SKM-1 treated with dmso at 0.1 percent for 144 hours (cell line): ENCODE measurements around the gene SH2D1A.
"Not testable (repeated sequence)": the region's sequence is repeated elsewhere in the genome, so short reads cannot be mapped to it uniquely, and the experiment has no call there.

Experiments
- DNase-seq: peaks from one replicate; lab custom pipeline; 2025; ENCODE audit not compliant: unreplicated experiment; lab: John Stamatoyannopoulos, UW

SH2D1A gene

DNA sequence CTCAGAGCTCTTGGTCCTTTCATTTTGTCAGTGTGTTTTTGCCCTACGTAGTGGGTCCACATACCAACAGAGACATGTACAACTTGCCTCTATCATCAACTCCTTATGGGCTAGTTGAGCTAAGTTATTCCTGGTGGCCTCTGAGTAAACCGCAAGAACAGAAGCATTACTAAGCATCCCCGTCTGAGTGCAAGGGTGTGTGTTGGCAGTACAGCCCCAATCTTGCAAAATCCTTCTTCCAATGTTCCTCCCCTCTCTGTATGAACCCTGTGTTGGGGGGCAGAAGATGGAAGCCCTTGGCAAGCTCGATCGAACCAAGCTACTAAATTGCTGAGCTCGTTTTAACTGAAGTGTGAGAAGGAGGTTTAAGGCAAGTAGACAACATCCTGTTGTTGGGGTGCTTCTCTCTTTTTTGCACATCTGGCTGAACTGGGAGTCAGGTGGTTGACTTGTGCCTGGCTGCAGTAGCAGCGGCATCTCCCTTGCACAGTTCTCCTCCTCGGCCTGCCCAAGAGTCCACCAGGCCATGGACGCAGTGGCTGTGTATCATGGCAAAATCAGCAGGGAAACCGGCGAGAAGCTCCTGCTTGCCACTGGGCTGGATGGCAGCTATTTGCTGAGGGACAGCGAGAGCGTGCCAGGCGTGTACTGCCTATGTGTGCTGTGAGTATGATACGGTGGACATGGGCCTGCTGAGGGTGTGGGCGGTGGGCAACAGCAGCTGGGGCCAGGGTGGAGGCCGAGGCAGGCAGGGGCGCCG lies at the start of gene SH2D1A:
SH2D1A (plus strand) TSS at position 447 of the 760 bp plus-strand sequence; CDS start at position 527, 80 bp downstream.
- DNase-seq, result no peak

DNA sequence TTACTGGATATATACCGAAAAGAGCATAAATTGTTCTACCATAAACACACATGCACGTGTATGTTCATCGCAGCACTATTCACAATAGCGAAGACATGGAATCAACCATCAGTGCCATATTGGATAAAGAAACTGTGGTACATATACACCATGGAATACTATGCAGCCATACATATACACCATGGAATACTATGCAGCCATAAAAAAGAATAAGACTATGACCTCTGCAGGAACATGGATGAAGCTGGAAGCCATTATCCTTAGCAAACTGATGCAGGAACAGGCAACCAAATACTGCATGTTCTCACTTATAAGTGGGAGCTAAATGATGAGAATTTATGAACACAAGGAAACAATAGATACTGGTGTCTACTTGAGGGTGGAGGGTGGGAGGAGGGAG lies 47.0 kb upstream of the SH2D1A start:
- not testable (repeated sequence) for DNase-seq

DNA sequence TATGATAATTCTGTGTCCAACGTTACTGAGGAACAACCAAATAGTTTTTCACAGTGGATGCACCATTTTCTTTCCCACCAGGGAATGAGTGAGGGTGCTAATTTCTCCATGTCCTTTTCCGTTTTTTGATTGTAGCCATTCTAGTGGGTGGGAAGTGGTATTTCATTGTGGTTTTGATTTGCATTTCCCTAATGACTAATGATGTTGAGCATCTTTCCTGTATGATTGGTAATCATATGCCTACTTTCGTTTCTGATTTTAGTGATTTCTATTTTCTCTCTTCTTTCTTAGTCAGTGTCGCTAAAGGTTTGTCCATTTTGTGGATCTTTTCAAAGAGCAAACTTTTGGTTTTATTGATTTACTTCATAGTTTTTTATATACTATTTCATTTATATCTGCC lies 46.0 kb upstream of the SH2D1A start:
- no peak for DNase-seq

DNA sequence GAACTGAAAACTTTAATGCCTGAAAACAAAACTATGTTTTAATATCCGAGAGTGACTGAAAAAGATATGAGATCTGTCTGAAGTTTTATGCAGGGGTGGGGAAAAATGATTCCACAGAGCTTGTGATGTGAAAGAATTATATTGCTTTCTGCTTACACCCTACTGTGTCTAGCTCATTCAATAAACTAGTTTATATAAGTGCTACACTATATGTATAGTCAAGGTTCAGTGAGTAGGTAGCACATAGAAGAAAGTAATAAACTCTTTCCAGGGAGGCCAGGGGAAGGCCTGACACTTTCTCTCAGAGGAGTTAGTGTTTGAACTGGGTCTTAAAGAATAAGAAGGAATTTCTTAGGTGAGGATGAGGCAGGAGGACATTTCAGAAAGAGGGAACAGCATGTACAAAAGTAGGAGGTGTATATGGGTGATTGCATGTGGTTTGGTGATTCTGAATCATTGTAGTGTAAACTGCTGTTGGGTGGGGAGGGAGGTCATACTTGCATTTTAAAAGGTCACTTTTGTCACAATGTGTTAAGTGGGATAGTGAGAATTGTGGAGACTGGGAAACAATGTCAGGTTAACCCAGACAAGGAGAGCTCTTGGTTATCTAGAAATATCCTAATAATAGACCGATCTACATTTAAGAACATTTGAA lies 39.0 kb upstream of the SH2D1A start:
- no peak for DNase-seq

DNA sequence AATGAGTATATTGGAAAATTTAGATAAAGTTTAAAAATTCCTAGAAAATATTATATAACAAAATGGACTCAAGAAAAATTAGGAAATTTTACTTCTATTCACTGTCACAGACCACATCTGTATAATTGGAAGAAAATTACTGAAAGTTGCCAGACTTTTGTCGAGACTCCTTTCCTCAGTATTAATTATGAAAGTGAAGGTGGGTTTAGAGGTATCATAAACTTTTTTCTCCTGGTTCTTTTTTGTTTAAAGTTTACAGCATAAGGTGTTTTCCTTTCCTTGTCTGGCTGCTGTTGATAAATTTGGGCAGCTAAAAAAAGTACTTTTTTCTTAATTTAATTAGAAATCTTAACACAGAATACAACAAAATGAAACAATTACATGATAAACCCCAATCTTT lies 20.6 kb upstream of the SH2D1A start:
- no peak for DNase-seq

DNA sequence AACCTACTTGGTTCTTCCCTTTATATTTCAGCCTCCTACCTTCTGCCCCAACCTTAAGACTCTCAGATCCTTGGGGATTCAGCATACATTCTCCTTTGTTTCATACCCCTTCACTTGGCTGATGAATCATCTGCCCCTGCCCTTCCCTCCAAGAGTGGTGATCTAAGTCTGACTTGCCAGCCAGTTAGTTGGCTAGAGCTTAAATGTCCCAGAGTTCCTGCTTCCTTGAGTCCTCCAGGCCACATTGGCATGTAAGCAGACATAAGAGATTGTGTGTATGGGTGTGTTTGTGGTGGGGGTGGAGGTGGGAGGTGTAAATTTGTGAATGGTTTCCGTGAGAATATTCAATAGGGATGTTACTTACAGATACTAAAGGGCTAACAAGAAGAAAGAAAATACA lies 17.6 kb upstream of the SH2D1A start:
- no peak for DNase-seq

DNA sequence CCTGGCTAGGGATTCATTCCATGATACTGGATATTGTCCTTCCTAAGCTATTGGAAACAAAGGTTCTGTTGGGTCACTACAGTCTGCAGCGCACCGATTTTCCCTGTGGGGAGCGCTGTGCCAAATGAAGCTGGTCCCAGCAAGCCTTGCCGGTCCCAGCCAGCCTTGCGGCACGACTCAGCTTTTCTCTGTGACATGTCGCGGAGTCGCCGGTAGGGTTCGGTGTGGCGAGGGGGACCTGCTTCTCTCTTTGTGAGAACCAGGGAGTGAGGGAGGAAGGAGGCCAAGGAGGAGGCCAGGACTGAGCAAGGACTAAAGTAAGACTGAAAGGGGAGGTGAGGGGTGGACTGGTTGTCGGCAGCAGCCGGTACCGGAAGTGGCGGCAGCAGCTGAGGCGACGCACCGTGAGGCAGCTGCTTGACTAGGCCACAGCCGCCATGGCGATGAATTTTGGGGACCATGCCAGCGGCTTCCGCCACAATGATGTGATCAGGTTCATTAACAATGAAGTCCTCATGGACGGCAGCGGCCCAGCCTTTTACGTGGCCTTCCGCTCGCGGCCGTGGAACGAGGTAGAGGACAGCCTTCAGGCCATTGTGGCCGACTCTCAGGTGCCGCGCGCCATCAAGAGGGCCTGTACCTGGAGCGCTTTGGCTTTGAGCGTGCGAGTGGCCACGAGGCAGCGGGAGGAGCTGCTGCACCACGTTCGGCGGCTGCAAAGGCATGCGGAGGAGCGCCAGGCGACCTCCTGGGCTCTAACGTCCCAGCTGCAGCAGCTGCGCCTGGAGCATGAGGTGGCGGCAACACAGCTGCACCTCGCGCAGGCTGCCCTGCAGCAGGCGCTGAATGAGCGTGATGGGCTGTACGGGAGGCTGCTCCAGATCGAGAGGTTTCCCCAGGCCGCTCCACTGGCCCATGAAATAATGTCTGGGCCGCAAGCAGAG lies 13.6 kb upstream of the SH2D1A start, which contains the start of gene TEX13D:
TEX13D (plus strand) TSS at position 180 of the 944 bp plus-strand sequence; CDS start at position 438, 258 bp downstream.
- DNase-seq, result no peak

DNA sequence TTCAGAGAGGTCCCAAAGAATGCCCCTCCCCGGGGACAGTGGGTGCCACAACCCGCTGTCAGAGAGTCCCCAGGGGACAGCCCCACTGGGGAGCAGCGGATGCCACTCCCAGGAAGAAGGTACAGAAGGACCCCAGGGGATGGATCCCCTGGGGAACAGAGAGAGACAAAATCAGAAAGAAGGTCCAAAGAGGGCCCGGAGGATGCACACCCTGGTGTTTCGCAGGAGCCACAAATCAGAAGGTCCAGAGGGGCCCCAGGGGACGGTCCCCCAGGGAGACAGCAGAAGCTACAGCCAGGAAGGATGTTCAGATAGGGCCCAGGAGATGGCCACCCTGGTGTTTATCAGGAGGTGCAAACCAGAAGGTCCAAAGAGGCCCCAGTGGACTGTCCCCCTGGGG lies 12.5 kb upstream of the SH2D1A start:
- no peak for DNase-seq

DNA sequence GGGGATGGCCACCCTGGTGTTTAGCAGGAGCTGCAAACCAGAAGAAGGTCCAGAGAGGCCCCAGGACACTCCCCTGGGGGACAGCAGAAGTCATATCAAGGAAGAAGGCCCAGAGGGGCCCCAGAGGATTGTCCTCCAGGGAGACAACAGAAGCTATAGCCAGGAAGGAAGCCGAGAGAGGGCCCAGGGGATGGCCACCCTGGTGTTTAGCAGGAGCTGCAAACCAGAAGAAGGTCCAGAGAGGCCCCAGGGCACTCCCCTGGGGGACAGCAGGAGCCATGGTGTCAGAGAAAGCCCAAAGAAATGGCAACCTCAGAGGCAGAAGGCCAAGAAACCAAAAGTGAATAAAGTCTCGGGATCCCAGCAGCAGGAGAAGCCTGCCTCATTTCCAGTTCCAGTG lies 11.8 kb upstream of the SH2D1A start:
- DNase-seq, result not testable (repeated sequence)

DNA sequence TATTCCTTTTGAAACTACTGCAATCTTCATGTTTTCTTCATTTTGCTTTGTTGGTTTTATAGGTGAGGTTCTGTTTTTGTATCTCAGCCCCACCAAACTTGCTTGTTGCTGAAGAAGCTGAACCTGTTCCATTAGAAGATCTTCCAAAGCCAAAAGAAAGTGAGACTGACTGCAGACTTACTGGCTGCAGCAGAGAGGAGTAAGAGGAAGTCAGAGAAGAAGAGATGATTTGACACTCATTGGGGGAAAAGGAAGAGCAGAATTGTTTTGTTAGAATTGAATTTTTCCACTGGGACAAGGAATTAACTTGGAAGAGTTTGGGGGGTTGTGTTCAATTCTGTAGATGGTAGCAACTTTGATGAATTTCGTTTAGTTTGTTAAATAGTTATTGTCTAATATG lies 10.8 kb upstream of the SH2D1A start:
- DNase-seq, result no peak

DNA sequence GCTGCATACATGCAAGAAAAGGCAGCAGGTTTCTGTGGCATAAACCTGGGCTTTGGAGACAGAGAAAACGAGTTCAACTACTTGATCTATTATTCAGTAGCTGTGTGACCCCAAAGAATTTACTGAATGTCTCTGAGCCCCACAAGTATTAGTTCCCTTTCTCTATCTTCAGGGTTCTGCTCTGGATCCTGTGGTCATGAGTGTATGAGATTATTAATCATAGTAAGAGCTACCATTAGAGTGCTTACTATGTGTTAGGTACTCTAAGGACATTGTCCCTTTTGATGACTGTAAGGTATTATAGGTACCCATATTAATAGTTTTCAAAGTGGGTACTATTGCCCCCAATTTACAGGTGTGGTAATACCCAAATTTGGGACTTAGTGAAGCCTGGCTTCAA lies 8.4 kb upstream of the SH2D1A start:
- no peak for DNase-seq

DNA sequence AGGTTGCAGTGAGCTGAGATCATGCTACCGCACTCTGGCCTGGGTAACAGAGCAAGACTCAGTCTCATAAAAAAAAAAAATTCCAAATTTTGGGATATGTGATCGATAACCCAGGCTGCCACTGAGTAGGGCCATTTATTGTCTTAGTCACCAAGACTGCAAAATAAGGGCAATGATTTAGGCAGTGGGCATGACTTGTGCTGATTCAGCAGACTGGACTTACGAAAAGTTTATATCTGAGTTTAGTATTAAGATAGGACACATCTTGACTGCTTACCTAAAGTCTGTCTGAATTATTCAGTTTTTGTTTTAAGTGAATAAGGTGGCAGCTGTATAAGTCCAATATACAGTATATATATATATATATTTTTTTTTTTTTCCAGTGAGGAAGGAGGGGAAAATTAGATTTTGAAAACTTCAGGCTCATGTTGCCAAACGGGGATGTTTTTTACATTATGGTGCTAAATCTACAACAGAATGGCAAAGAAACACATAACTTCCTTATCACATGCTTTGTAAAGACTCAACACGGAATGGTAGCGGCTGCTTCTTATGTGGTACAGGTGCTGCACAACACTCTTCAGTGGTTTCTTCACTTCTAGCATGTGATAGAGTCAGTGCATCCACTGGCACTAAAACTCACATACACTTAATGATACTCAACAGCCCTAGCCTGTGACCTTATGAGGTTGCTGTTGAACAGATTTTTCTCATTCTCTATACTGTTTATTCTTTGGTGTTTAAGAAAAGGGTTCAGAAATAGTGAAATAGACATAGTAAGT lies 7.4 kb upstream of the SH2D1A start:
- DNase-seq, result no peak

DNA sequence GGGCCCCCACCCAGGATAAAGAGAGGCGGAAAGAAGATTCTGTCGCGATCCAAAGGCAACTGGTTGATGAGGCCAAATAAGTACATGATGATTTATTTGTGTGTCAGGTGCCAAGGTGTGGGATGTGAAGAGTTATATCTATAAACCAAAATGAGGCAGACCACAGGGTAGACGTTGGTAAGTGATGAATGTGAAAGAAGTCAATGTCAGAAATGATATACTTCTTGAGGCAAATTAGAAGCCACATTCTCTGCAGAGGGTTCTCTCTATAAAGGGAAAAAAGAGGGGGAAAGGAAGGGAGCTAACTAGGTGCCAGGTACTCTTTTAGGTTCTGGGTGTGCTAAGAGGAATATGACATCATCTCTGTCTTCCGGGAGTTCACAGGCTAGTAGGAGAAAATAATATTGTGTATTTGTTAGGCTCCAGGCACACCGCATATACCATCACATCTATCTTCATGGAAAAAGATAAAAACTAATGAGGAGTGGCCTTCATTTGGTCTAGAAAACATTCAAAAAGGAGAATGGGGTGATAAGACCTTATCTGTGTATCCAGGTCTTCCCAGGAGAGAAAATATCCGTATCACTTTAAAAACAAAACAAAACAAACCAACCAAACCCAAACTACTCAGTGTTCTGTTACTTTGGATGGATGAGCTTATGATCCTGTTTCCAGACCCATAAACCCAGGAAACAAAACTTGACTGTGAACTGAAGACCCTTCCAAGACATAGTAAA lies 4.8 kb upstream of the SH2D1A start:
- no peak for DNase-seq

DNA sequence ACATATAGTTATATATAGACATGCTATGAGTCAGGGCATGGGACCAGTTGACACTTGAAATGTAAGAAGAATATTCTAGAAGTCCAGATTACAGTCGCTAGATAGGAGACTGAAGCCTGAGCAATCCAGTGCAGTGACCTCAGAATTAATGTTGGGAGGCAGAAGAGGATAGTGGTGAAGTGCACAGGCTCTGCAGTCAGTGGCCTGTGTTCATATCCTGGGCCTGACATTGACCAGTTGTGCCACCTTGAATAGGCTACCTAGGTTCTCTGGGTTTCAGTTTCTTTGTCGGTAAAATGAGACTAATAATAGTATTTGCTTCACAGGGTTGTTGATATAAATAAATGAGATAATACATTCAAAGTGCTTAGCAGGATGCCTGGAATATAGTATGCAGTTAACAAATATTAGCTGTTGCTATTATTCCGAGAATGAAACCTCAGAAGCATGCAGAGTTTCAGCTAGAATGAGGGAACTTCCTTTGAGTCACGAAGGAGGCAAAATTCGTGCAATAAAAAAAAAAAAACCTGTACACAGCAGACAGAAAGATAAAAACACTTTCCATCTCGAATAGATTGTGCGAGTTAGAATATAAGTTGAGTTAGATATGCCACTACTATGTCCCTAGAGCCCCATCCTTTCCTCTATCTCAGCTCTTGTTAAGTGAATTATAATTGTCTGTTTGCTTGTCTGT lies 4.0 kb upstream of the SH2D1A start:
- DNase-seq, result no peak

DNA sequence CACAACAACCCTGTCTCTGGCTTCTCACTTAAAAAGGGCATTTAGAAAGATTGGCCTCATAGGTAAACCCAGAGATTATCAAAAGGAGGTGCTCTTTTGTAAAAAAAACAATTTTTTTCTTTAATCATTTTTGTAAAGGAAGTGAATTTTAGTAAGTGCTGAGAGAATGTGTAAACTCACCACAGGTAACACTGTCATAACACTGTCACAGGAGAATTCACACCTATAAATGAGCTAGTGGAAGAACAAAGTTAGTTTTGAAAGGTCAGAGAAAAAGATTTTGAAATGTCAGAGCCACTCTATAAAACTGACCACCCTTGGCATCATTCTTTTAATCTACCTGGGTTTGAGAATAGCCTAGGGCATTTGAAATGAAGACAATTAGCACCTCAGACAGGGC lies 3.3 kb upstream of the SH2D1A start:
- no peak for DNase-seq

DNA sequence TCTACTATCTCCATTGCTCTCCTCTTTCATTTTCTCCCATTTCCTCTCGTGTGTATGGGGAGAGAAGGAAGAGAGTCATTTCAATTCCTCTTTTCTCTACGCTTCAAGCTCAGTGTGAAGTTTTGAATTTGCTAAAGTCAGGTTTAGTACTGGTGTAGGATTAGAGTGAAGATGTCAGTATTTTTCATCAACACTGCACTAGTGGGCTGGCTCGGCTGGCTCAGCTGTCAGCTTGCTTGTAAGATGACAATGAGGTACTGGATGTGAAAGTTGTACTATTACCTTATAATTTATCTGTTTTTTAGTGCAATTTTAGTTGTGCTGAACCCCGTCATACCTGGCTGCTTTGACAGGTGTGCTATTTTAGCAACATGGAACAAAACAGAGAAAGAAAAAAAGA lies 2.1 kb upstream of the SH2D1A start:
- DNase-seq, result no peak

DNA sequence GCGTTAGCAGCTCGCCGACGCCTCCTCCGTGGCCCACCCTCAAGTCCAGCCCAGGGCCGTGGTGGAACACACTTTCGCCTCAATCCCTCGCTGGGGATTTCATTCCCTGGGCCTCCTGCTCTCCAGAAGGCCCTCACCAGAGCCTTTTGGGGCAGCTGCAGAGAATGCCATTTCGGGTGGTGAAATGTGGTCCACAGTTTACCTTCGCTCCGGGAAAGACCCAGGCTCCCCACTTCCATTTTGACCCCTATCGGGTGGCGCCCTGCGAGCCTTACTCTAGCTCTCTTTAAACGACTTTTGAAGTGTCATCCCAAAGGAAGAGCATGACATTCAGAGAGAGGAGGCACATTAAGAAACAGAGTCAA lies 496 bp downstream of the SH2D1A start:
- no peak for DNase-seq

DNA sequence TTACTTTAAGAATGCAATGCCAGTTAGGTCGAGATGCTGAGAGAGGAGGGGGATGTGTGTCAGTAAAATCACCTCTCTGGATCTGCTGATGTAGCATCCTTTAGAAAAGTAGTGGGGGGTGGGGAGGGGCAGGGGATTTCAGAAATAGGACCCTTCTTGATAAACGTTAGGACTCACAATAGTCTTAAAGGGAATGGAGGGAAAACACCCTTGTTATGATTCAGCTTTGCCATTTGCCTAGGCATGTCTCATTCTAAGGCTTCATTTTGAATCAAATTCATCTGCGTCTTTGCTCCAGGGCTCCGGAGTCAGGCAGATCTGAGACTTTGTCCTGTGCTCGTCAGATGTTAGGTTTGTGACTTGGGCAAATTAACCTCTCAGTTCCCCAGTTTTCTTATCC lies 879 bp downstream of the SH2D1A start:
- DNase-seq, result no peak

DNA sequence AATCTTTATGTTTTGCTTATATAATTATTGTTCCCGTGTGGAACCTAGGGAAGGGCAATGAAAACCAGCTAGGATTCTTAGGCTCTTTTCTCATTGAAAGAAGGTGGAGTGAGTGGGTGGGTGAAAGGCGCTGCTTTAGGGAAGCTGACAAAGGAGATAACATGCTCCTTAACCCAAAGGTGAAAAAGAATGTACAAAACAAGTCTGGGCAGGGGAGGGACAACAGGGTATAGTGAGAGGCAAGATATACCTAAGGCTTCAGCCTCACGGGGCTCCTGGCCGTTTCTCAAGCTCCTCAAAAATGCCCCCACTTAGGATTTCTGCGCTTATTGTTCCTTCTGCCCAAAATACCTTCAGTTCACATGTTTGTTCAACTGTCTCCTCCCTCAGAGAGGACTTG lies 1.8 kb downstream of the SH2D1A start:
- no peak for DNase-seq
